DMS 273 (cell line): ENCODE results near the gene MARCHF11.

Source experiments
- DNase-seq: peaks from one replicate; lab custom pipeline; 2025; ENCODE audit not compliant: unreplicated experiment; lab: John Stamatoyannopoulos, UW

Gene MARCHF11

GRCh38 chr5:16061163-16061562, 118.4 kb downstream of the MARCHF11 start:
- DNase-seq: no peak

- no peak for DNase-seq
These were observed 122.3 kb downstream of the MARCHF11 start for GRCh38 chr5:16057277-16057676.

GRCh38 chr5:16051246-16051755, 128.3 kb downstream of the MARCHF11 start:
- no peak for DNase-seq

DNA sequence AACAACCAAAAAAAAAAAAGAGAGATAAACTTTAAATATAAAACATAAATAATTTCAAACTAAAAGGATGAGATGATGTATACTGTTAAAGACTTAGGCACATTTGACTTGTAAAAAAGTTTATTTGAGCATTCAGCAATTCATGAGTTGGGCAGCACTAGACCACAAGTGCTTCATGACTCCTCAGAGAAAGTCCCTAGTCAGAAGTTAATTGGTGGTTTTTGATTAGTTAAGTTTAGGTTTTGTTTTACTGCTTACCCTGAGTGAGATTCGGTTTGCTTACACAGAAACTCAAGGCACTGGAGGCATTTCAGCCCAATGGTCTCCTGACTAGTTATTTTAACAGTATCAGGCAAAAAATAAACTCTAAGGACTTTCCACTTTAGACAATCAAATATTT, 129.2 kb downstream of the MARCHF11 start:
- no peak for DNase-seq

GRCh38 chr5:16049761-16050160, 129.8 kb downstream of the MARCHF11 start:
- DNase-seq: no peak

GRCh38 chr5:16048132-16048531, 131.5 kb downstream of the MARCHF11 start:
- no peak for DNase-seq

GRCh38 chr5:16043349-16043965, 136.1 kb downstream of the MARCHF11 start:
- no peak for DNase-seq

GRCh38 chr5:16037121-16037845, 142.3 kb downstream of the MARCHF11 start:
- no peak for DNase-seq

- no peak for DNase-seq
These were observed 145.1 kb downstream of the MARCHF11 start for GRCh38 chr5:16034319-16035001.

GRCh38 chr5:16033187-16033925, 146.2 kb downstream of the MARCHF11 start:
- no peak for DNase-seq

DNA sequence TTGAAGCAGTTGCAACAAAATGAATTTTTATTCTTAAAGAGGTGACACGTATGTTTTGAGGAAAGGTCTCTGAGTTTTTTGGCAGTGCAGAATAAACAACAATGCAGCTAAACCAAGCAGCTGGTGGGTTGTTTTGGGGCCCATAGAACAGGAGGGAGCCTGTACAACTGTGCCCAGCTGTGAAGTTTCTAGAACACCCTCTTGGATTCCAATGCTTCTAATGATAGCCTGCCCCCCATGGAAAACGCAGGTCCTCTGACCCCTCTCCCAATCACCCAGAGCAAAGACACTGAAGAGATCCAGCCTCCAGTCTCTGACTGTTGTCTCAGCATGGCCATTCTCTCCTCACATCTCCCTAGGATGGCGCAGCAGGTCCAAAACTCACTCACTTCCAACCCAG, 150.9 kb downstream of the MARCHF11 start:
- no peak for DNase-seq

DNA sequence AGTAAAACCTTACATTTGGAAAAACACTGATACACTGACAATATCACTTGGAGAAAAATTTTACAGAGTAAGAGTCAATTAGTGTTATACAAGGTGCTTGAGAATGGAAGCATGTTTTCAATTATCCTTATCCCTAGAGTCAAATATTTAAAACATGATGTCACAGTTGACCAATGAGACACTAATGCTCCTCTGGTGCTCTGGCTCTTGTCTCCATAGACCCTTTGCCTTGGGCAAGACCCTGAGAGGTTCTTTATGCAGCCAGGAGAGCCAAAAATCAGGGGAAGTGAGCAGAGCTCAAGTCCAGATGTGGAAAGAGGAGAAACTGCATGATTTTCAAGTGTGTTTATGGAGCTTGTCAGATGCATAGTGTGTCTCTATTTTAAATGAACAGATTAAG, 153.9 kb downstream of the MARCHF11 start:
- no peak for DNase-seq

DNA sequence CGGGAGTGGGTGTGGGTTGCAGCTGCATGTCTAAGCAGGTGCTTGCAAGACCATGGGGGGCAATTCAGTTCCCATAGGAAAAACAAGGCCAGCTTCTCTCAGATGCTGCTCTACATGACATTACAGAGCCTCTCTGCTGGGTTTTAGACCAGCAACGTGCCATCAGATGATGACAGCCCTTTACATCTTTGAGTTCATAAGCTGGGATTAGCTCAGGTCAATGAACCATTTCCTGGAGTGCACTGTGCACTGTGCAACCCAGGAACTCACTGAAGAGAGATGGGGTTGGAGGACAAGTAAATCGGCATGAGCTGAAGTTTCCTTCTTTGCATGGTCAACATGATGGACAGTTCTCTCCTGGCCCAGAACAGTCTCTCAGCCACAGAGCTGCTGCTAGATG, 160.6 kb downstream of the MARCHF11 start:
- no peak for DNase-seq

GRCh38 chr5:16017720-16018119, 161.9 kb downstream of the MARCHF11 start:
- DNase-seq: no peak
